PC-9 (cell line): ENCODE results near the gene MIDN.

Experiments used
- CTCF ChIP-seq: fragments of 200-600 bp; sonication (generic); conservative IDR thresholded peaks from 2 replicates; pipeline ENCODE4 v1.6.1; 2017; ENCODE audit warnings: mixed run types, antibody characterized with exemption, mild to moderate bottlenecking, moderate library complexity
- EZH2 ChIP-seq: fragments of 200-600 bp; sonication (generic); IDR thresholded peaks from 2 replicates; pipeline ENCODE4 v1.8.0; 2017; ENCODE audit warnings: antibody characterized with exemption, low read depth

- TF ChIP-seq CTCF (no peak), EZH2 (no peak)
Measured at GRCh38 chr19:1300744-1301490, 52.5 kb downstream of the MIDN start.
